ENCODE results near the gene POU2F2.
"Not testable (repeated sequence)": the region's sequence is repeated elsewhere in the genome, so short reads cannot be mapped to it uniquely, and the experiment has no call there.

POU2F2 gene

DNA sequence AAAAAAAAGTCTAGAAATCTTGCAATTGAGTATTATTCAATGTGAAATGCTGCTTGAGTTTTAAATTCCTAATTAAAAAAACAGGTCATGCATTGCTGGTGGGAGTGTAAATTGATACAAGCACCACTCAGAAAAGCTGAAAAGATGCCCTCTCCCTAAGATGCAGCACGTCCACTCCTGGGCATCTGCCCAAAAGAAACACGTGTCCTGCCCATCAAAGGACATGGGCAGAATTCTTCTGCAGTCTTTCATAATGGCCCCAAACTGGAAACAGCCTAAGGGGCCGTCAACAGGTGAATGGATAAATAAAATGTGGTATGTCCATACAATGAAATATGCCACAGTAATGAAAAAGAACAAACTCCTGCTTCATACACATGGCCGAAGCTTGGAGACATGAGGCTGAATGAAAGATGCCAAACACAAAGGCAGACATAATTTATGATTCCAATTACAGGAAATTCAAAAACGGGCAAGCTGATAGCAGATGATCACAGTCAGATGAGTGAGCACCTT is 7.8 kb downstream of the POU2F2 start:
- no peak for DNase-seq

DNA sequence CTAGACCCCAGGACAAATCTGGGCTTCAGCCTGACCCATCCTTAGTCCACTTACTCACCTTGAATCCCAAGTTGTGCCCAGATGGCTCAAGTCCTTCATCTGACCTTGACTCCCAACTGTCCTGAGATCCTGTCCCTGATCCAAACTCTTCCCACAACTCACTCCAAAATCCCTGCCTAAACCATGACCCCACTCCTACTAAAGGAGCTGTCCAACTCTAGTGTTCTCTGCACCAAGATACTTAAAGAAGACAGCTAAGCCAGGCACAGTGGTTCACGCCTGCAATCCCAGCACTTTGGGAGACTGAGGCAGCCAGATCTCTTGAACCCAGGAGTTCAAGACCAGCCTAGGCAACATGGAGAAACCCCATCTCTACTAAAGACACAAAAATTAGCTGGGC is 8.5 kb downstream of the POU2F2 start:
- DNase-seq = no peak

DNA sequence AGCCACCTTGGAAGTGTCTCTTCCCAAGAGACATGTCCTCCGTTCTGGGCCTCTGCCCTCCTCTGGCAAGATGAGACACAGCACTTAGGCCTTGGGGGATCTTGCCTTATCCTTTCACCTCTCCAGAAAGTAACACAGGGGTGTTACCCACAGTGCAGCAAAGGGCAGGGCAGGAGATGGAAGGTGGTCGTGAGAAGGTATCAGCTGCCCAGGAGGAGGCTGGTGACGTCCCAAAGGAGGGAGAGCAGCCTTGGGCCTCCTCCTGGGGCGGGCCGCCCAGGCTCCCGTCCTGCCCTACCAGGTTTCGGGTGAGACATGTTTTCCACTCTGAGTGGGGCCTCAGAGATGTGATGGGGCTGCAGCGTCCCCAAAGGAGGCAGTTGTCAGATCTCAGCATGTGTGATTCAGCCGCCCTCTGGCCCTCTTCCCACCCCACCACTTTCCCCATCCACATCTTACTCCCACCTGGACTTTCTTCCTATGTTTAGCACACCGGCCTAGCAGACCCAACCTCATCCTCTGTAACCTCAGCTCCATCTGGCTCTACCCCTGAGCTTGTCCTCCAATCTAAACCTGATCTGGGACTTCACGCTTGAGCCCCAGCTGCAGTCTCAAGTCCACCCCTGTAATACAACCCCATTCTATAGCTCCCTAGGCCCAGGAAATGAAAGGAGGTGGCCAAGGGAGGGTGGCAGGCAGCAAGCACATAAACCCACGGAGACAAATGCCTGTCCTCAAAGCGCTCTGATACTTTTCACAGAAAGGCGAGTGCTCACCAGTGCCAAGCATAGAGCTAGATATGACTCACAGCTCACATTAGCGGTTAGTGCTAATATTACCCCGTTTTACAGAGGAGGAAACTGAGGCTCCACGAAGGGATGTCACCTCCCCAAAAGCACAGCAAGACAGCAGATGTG is 9.3 kb downstream of the POU2F2 start:
- DNase-seq = no peak

DNA sequence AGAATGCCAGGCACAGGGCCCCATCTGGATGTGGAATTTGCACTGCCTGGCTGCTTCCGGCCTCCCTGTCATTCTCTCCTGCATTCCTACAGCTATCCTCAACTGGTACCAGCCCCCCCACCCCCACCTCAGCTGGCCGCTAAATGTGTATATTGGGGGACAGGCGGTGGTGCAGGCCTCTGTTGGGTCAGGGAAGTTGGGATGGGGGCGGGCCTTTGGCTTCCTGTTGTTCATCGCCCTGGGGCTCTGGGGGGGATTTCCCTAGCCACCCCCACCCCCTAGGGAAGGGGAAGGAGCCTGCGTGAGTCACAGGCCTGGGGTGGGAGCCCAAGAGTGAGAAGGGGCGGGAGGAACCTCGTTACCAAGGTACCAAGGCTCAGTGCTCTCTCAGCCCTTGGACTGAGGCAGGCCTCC is 10.6 kb downstream of the POU2F2 start:
- peak; percentile 94 for DNase-seq

DNA sequence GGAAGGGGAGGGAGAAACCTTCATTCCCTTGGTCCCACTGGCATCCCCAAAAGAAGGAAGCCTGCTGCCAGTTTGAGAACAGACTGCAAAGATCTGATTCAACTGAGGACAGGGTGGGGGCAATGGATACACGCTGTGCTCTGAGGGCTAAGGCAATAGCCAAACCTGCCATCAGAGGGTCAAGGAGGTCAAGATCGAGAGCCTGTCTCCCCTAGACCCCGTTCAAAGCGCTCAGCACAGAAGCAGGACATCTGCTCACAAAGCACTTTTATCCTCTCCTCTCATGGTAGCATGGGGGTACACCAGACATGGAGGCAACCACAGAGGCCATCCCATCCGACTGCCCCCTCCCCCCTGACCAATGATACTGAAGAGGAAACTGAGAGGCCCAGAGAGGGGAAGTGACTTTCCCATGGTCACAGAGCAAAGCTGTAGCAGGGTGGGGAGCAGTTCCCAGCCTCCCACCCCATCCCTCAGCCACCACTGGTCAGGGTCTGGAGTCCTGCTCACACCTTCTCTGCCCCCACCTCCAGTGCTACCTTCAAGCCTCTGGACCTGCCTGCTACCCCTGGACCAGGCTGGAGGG is 11.1 kb downstream of the POU2F2 start:
- DNase-seq = no peak

DNA sequence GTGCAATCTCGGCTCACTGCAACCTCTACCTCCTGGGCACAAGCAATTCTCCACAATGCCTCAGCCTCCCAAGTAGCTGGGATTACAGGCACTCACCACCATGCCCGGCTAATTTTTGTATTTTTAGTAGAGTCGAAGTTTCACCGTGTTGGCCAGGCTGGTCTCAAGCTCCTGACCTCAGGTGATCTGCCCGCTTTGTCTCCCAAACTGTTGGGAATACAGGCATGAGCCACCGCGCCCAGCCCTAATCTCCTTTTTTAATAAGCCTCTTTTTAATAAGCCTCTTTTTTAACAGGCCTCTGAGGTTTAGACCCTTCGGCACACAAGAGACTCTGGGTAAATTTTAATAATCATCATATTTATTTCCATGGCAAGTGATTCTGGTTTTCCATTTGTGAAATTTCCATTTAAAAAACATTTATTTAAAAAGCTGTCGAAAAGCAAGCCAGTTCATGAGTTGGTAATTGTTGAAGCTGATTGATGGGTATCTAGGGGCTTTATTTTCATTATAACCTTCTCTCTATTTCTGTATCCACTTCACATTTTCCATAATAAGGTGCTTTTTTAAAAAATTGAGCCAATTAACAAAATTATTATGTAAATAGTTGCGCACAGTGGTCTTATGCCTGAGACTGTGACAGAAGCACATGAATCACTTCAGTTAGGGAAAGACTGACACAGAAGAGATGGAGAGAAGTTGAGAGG is 11.8 kb downstream of the POU2F2 start:
- no peak for DNase-seq

DNA sequence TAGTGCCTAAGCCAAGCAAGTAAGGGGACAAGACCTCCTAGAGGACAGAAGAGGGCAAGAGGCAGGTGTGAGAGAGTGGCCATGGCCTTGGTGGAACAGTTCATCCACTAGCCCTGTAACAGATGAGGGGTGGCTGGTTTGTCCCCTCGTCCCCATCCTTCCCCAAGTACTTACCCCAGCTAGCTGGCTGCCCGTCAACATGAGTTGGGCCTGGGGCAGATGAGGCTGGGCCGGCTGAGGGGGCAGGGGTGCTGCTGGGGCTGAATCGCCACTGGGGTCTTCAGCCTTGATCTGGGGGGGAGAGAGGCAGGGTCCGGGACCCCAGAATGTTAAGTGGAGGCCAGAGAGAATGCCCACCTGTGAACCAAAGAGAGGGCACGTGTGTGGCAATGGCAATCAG is 15.2 kb downstream of the POU2F2 start:
- no peak for DNase-seq

DNA sequence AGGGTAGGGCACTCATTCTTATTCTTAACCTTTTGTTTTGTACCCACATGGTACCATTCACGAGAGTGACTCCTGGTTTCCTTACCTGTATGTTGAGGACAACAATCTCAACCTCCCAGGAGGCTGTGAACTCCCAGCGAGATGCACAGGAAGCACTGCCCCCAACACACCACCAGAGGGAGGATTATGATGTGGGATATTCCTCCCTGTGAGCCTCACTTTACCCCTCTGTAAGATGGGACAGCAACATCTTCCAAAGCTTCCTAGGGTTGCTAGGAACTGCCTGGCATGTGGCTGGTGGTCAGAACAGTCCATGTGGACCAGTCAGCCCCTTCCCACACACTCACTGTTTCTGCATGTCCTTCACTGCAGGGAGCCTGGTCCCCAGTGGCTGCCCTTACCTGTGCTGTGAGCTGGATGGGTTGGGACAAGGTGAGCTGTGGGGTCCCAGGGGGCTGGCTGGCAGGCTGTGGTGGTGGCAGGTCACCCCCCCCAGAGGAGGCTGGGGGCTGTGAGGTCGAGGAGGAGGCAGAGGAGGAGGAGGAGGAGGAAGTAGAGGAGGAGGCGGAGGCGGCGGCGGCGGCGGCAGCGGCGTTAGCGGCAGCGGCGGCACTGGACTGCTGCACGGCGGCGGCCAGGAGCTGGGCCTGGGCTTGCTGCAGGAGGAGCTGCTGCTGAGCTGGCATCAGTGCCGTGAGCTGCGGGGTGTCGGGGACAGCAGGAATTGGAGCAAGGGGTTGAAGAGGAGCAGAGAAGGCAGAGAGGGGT is 15.8 kb downstream of the POU2F2 start:
- DNase-seq = no peak

DNA sequence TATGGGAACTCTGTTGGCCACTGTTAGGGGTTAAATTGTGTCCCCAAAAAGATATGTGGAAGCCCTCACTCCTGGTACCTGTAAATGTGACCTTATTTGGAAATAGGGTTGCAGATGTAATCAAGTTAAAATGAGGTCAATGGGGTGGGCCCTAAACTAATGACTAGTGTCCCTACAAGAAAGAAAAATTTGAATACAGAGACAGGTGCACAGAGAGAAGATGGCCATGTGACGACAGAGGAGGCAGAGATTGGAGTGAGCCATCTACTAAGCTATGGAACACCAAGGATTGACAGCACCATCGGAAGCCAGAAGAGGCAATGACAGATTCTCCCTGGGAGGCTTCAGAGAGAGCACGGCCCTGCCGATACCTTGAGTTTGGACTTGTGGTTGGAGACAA is 16.5 kb downstream of the POU2F2 start:
- no peak for DNase-seq

DNA sequence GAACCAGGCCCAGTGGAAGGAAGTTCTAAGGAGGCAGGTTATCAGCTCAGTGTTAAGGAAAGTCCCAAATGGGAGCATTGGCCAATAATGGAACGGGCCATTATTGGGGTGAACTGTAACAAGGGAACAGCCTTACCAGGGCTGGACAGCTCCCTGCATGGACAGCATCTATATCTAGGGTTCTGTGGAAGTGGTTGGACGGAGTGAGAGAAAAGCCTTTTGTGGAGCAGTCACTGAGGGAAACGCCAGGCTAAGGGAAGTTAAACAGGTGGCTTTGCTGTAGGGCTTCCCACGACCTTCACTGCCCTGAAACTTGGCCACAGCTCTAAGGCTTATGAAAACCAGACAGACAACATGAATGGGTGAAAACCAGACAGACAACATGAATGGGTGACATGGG is 17.0 kb downstream of the POU2F2 start:
- no peak for DNase-seq

DNA sequence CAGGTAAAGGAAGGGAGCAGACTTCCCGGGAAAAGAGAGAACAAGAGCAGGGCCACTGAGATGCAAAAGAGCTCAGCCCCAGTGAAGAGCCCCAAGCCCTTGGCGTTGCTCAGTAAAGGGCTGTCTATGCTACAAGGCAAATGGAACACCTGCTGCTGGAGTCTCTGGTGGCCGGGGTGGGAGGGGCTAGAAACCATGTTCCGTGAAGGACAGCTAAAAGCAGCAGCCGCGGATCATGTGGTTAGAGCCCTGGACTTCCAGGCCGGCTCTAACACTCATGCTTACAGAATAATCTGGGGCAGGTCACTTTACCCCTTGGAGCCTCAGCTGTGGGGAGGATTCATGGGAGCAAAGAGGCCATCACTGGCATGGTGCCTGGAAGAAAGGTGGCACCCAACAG is 17.8 kb downstream of the POU2F2 start:
- no peak for DNase-seq

DNA sequence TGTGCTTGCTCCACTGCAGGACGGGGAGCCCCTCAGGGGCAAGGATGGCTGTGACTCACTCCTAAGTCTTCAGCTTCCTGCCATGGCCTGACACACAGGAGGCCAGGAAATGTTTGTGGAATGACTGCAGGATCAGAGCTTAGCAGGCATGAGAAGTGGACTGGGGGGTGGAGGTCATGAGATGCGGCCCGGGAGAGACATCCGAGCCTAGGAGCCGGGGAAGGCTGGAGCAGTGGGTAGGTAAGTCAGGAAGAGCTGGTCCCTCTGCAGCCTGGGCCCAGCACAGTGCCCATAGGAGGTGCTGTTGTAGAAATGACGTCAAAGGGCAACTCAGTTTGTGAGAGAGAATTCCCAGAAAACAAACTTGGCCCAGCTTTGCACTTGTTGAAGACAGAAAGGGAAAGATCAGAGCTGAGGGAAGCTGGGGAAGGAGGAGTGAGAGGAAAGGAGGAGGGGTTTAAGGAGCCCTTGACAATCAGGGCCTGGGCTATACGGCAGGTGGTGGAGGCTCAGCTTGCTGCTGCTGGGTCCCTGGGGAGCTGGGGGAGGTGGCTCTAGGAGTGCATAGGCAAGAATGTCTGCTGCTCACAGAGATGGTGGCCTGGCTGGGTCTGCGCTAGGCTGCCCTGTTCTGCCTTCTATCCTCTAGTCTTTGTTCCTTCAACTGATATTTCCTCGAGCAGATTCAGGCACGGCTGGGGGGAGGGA is 18.5 kb downstream of the POU2F2 start:
- peak; percentile 98 for DNase-seq

DNA sequence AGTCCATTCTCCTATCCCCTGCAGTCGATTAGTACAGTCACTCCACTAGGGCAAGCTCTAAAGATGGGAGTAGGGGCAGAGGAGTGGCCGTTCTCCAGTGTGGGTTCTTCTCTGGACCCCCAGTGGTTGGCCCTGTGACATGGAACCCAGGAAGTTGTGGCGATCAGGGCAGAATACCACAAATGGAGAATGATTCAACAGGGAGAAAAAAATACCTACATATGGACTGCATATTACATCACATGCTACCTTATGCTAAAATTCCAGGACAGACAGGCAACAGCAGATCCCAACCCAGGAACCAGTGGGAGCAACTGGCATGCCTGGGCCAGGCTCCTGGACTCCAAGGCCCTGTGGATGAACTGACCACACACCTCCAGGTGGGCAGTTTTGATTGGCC is 20.4 kb downstream of the POU2F2 start:
- peak; percentile 87 for DNase-seq

DNA sequence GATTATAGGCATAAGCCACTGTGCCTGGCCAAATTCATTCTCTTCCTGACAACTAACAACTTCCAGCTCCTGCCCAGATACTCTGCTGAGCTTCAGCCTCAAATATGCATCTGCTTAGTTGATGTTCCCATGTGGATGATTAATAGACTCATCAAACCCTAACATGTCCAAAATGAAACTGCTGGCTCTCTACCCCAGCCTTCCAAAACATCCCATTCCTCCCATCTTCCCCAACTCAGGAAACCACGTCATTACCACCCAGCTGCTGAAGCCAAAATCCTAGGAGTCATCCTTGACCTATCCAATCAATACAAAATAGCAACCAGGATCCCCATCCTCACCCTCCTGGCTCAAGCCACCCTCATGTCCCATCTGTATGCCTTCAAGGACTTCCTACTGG is 20.9 kb downstream of the POU2F2 start:
- peak; percentile 94 for DNase-seq

DNA sequence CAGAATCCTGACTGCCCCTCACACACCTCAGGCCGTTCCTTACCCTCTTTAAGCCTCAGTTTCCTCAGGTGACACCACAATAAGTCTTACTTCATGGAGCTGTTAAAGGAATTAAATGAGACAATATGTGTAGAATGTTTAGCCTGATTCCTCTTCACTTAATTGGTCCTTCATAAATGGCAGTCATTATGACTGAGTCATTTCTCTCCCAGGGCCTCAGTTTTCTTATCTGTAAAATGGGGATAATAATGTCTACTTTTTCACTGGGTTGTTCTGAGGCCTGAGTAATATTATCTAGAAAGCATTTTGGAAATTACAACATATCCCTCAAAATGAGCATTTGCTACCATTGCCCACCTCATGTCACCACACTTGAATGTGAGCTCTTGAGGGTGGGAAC is 21.6 kb downstream of the POU2F2 start:
- DNase-seq = no peak

DNA sequence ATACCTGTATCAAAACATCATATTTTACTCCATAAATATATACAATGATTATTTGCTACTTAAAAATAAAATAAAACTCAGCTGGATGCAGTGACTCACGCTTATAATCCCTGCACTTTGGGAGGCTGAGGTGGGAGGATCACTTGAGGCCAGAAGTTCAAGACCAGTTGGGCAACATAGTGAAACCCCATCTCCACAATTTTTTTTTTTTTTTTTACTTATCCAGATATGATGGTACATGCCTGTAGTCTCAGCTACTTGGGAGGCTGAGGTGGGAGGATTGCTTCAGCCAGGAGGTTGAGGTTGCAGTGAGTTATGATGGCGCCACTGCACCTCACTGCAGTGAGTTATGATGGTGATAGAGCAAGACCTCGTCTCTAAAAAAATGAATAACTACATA is 22.4 kb downstream of the POU2F2 start:
- DNase-seq = no peak

DNA sequence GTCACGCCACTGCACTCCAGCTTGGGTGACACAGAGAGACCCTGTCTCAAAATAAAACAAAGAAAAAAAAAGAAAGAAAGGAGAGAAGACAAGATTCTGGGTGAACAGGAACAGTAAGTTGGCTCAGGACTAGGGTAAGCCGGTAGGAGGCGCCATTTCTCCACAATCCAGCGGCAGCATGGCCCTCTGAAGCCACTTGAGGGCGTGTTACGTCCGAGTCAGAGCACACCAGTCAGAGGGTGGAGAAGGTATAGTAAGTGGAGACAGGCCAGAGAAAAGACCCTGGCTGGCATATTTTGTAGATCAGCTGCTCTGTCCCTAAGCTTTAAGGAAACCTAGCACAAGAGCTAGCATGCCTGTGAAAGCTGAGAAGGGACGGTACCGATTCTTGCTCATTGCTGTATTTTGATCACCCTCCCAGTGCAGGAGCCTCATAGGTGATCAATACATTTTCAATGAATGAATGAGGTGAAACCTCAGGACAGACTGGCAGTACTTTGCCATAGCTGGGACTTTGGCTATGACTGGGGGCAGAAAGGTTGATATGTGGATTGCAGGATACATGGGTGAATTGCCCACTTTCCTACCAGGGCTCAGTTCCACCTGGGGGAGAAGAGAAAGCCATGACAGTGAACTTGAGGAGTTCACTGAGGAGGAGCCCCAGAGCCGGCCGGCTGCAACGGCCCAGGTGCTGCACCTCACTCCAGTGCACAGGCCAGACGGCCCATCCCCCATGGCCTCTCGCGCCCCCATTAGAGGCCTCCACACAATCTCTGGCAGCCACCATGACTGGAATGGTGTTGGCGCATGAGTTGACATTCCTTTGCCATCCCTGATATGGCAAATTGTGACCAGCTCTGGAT is 23.5 kb downstream of the POU2F2 start:
- DNase-seq = peak; percentile 87

DNA sequence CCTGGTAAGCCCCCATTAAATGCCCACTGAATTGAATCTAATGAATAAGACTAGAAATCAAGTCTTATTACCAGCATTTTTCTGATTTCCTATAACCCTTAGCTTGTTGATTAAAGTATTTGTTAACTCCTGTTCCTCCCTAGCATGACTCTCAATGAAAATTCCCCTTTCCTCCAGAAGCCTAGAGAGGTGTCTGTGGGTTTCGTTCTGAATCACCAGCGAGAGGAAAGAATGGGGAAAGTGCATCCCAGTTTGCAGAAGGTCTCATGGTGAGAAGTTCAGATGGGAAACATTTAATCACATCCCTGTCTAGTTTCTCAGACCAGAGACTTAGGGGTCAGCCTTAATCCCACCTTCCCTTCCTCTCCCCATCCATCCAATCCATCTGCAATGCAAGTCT is 26.9 kb downstream of the POU2F2 start:
- DNase-seq = no peak

DNA sequence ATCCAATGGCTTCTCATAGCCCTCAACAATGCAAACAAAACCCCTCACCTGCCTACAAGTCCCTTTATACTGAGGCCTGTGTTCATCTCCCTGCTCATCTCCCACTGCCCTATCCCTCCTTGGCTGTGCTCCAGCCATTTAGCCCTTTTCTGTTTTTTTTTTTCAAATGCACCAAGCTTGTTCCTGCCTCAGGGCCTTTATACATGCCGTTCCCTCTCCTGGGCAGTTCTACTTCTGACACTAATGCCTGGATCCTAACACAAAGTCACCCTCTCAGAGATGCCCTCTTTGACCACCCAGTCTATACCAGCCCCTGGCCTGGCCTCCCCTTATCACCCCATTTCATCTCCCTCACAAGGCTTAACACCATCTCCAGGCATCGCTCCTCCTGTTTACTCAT is 29.4 kb downstream of the POU2F2 start:
- DNase-seq = no peak

DNA sequence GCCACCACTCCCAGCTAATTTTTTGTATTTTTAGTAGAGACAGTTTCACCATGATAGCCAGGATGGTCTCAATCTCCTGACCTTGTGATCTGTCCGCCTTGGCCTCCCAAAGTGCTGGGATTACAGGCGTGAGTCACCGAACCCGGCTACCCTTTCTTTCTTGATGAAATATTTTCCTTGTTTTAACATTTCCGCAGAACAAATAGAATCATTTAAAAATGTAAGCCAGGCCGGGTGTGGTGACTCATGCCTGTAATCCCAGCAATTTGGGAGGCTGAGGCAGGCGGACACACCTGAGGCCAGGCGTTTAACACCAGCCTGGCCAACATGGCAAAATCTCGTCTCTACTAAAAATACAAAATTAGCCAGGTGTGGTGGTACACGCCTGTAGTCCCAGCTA is 32.0 kb downstream of the POU2F2 start:
- DNase-seq = not testable (repeated sequence)

DNA sequence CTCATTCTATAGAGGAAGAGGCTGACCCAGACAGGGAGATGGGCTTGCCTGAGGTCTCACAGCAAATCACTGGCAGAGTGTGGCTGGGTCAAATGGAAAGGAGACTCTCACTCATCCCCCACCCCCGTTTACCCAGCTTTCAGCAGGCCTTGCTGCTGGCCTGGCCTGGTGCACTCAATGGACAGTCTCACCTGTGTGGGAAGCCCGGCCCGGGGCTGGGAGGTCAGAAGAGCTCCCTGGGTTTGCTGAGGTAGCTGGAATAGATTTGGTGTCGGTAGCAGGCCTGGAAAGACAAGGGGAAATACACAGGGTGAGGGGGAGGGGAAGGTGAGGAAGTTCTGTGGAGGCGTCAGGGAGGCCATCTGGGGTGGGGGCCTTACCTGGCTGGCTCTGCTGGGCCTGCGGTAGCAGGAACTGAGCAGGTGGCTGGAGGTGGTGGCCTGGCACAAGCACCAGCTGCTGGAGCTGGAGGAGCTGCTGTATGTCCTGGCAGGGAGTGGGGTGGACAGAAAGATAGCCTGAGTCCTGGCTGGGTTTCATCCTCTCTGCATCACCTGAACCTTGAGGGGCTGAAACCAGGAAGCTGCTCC is 32.8 kb downstream of the POU2F2 start:
- no peak for DNase-seq

All from fibroblast of skin of abdomen (primary cell).